GM12878 (cell line): ENCODE measurements around the gene UBE2I. TPM values are rescaled to one million over a fixed set of nuclear protein-coding genes. Genes with fewer than 3 reads are reported as not detected.

ENCODE experiments used
- ATAC-seq: fragments of 200-7000 bp; cut with Tn5 transposase; 3 replicates; pipeline ENCODE4 v1.9.1; 2020; ENCODE audit warnings: mild to moderate bottlenecking, moderate library complexity
- BruUV-seq: library from RNA; stranded (reverse); fragments of 400-500 nt; replicated peaks from 2 replicates; lab custom pipeline; 2021; lab: Mats Ljungman, UMichigan
- CTCF ChIA-PET: fragments of 300-600 bp; sonication (Branson Sonifier 250); formaldehyde crosslinking; extraction: SDS; loops from one replicate; lab custom pipeline; 2021; ENCODE audit warnings: inconsistent platforms; lab: Yijun Ruan, JAX
- POLR2A ChIA-PET: fragments of 350-600 bp; formaldehyde crosslinking; extraction: SDS; loops from one replicate; lab custom pipeline; 2021; ENCODE audit warnings: inconsistent platforms; lab: Charles Lee
- RAD21 ChIA-PET: fragments of 300-600 bp; sonication (Branson Sonifier 250); formaldehyde crosslinking; loops from one replicate; lab custom pipeline; 2023; ENCODE audit warnings: antibody characterized with exemption; ENCODE audit not compliant: unreplicated experiment; lab: Charles Lee
- SMC1A ChIA-PET: fragments of 300-600 bp; sonication (Branson Sonifier 250); formaldehyde crosslinking; loops from one replicate; lab custom pipeline; 2023; ENCODE audit not compliant: unreplicated experiment, uncharacterized antibody; lab: Charles Lee
- DNase-seq: peaks from one replicate; pipeline ENCODE4 v3.0.0-alpha.2; 2011; ENCODE audit warnings: low read depth, low spot score
- FAIRE-seq: peaks from 3 replicates; lab custom pipeline; 2011; peaks lifted over from hg19 to GRCh38; lab: Jason Lieb, UNC
- H2AFZ ChIP-seq: 2 replicates; pipeline ENCODE4 v1.6.0; 2011; ENCODE audit warnings: low read depth, low read length, control low read depth; ENCODE audit not compliant: control insufficient read depth
- H3K27ac ChIP-seq: 2 replicates; pipeline ENCODE4 v1.5.1; 2011; ENCODE audit warnings: control low read depth; ENCODE audit not compliant: control insufficient read depth, insufficient read depth
- H3K27me3 ChIP-seq, 2 experiments: replicated peaks in 1 of 2; 2 replicates each; pipeline versions ENCODE4 v1.6.0 to v1.6.1; 2011; ENCODE audit warnings: low read length in 1 of 2; ENCODE audit not compliant: control insufficient read depth in 2 of 2, insufficient read depth in 2 of 2
- H3K36me3 ChIP-seq, 2 experiments: 2 replicates each; pipeline ENCODE4 v1.5.1; 2011; ENCODE audit warnings: low read length in 1 of 2; ENCODE audit not compliant: control insufficient read depth in 2 of 2, insufficient read depth in 2 of 2
- H3K4me1 ChIP-seq: 2 replicates; pipeline ENCODE4 v1.6.1; 2011; ENCODE audit warnings: mild to moderate bottlenecking, low read length, moderate library complexity, mixed read lengths; ENCODE audit not compliant: control insufficient read depth, insufficient read depth
- H3K4me2 ChIP-seq: 2 replicates; pipeline ENCODE4 v1.6.0; 2011; ENCODE audit warnings: control low read depth; ENCODE audit not compliant: control insufficient read depth, insufficient read depth
- H3K4me3 ChIP-seq: fragments of 200-600 bp; sonication (generic); 2 replicates; pipeline ENCODE4 v1.5.1; 2016
- H3K79me2 ChIP-seq: 2 replicates; pipeline ENCODE4 v1.6.0; 2011; ENCODE audit warnings: low read length; ENCODE audit not compliant: control insufficient read depth, insufficient read depth
- H3K9ac ChIP-seq: 2 replicates; pipeline ENCODE4 v1.8.0; 2011; ENCODE audit warnings: low read length, control low read depth, mixed read lengths; ENCODE audit not compliant: control insufficient read depth, insufficient read depth
- H3K9me3 ChIP-seq: replicated peaks from 3 replicates; pipeline ENCODE4 v1.5.1; 2011; ENCODE audit warnings: mild to moderate bottlenecking, low read length; ENCODE audit not compliant: control insufficient read depth, insufficient read depth
- H4K20me1 ChIP-seq: 2 replicates; pipeline ENCODE4 v1.6.0; 2011; ENCODE audit not compliant: control insufficient read depth, insufficient read depth
- BRCA1 ChIP-seq: IDR thresholded peaks from 2 replicates; pipeline ENCODE4 v1.6.1; 2011; ENCODE audit warnings: low read depth, low read length, improper control_type of control experiment
- ETV6 ChIP-seq, 2 experiments: fragments of 450-650 bp in 1 of 2; IDR thresholded peaks in 1 of 2; conservative IDR thresholded peaks in 1 of 2; 2 replicates each; pipeline ENCODE4 v1.6.1; 2014; ENCODE audit warnings: antibody characterized with exemption in 1 of 2, borderline replicate concordance in 1 of 2, low read depth in 1 of 2, mild to moderate bottlenecking in 1 of 2, moderate library complexity in 1 of 2
- FOXM1 ChIP-seq: IDR thresholded peaks from 2 replicates; pipeline ENCODE4 v1.6.1; 2012; ENCODE audit warnings: low read depth, mild to moderate bottlenecking, inconsistent platforms, low read length, moderate library complexity
- MEF2B ChIP-seq: fragments of 450-650 bp; IDR thresholded peaks from 2 replicates; pipeline ENCODE4 v1.6.1; 2018; ENCODE audit warnings: mild to moderate bottlenecking, moderate library complexity; ENCODE audit not compliant: partially characterized antibody, poor library complexity, severe bottlenecking
- POLR2A ChIP-seq: IDR thresholded peaks from 2 replicates; pipeline ENCODE4 v1.6.1; 2011; ENCODE audit warnings: low read depth, mild to moderate bottlenecking, low read length
- RAD51 ChIP-seq: fragments of 450-650 bp; IDR thresholded peaks from 2 replicates; pipeline ENCODE4 v1.6.1; 2016; ENCODE audit warnings: moderate library complexity, mild to moderate bottlenecking, inconsistent platforms
- SP1 ChIP-seq: IDR thresholded peaks from one replicate; pipeline ENCODE4 v1.6.1; 2011; ENCODE audit warnings: low read depth, low read length
- WRNIP1 ChIP-seq: IDR thresholded peaks from 2 replicates; pipeline ENCODE4 v1.6.1; 2011; ENCODE audit warnings: low read depth, low read length, improper control_type of control experiment, borderline replicate concordance
- ZNF384 ChIP-seq: IDR thresholded peaks from 2 replicates; pipeline ENCODE4 v1.6.1; 2012; ENCODE audit warnings: low read depth, mild to moderate bottlenecking, low read length, improper control_type of control experiment, borderline replicate concordance
- WGBS: methylation state at CpG from one replicate; pipeline ENCODE4 v1.1.6; 2016; ENCODE audit warnings: low lambda C conversion rate; ENCODE audit not compliant: insufficient replicate concordance, insufficient coverage; ENCODE audit errors: missing lambda C conversion rate; 5-methylcytosine and 5-hydroxymethylcytosine counted together
- in situ Hi-C: fragments of 300-500 bp; cut with MboI; formaldehyde crosslinking; loops from 9 replicates; pipeline ENCODE4 v1.14.3; 2018; ENCODE audit warnings: mixed read lengths
- intact Hi-C: fragments of 100-400 bp; cut with micrococcal nuclease; formaldehyde crosslinking; loops from one replicate; pipeline ENCODE4 v1.14.2; 2022; ENCODE audit not compliant: unreplicated experiment
- polyA plus RNA-seq, 11 experiments: library from polyadenylated mRNA; depleted of rRNA in 4 of 11; unstranded in 6 of 11; stranded (reverse) in 5 of 11; fragments of >200 nt; fragmentation: Nextera tagmentation in 4 of 11; fragmentation: Illumina TruSeq in 1 of 11; extraction: Ambion mirVana in 4 of 11; extraction: Trizol in 1 of 11; gene quantifications; 1 replicate in 1 of 11; 2 replicates in 10 of 11; pipeline versions ENCODE4 v1.2.1 to v1.2.3, GENCODE V29; 2011 to 2016; ENCODE audit warnings: inconsistent platforms in 2 of 11, missing spikeins in 2 of 11, low read depth in 1 of 11
- total RNA-seq, 4 experiments: library from RNA; depleted of rRNA in 3 of 4; stranded (reverse); fragments of >200 nt in 3 of 4; fragmentation: Illumina TruSeq in 1 of 4; extraction: Trizol in 1 of 4; gene quantifications; 2 replicates each; pipeline versions ENCODE4 v1.2.1 to v1.2.3, GENCODE V29; 2013 to 2021
- TF ChIP-seq, protein P1 (sequence below): IDR thresholded peaks from 2 replicates; pipeline ENCODE4 v1.6.1; 2011; ENCODE audit warnings: low read depth, low read length, improper control_type of control experiment, borderline replicate concordance
- TF ChIP-seq, protein P2 (sequence below): IDR thresholded peaks from 2 replicates; pipeline ENCODE4 v1.6.1; 2011; ENCODE audit warnings: mild to moderate bottlenecking, low read depth, low read length, moderate library complexity; ENCODE audit not compliant: insufficient replicate concordance
- TF ChIP-seq, protein P3 (sequence below): fragments of 450-650 bp; conservative IDR thresholded peaks from 2 replicates; pipeline ENCODE4 v1.6.1; 2017; ENCODE audit warnings: mild to moderate bottlenecking, moderate library complexity

UBE2I gene
- total and polyA plus RNA-seq, 10 of the 15 experiments (the other 5 are each of a cell fraction or from before 2014, with no cell fraction given), result 47.5 to 243 (median 194) TPM

DNA sequence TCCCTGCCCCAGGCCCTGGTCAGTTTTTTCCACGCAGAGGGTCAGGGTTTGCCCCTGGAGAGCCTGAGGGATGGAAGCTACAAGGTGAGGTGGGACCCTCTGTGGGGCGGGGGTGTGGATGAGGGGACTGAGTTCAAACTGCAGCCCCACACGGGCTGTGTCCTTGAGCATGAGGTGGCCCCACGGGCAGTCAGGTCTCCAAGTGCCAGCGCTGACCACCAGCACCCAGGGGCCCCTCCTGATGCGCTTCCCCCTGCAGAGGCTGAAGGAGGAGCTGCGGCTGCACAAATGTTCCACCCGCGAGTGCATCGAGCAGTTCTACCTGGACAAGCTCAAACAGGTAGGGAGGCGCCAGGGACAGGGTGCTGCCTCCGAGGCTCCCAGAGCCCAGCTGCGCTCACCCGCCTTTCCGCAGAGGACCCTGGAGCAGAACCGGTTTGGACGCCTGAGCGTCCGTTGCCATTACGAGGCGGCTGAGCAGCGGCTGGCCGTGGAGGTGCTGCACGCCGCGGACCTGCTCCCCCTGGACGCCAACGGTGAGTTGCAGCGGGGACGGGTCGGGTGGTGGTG lies 37.9 kb downstream of the UBE2I start:
- FAIRE-seq (no peak), DNase-seq (no peak), ATAC-seq (no peak)
- peak; percentile 24; the same call in 1 of the 2 replicates for TF ChIP-seq POLR2A
- TF ChIP-seq BRCA1, result no peak
- BruUV-seq, result no TSS peak
- H3K9ac ChIP-seq, result no peak overlapping the region
- H4K20me1 ChIP-seq, result no peaks in the 10 kb centered on the region
- no peaks in the 10 kb centered on the region for H3K27me3 ChIP-seq
- WGBS, result 88% methylated on average over 17 of the region's 31 CpGs
- H3K9me3 ChIP-seq, result no peaks in the 10 kb centered on the region
- peaks cover 0 to 6% of the 10 kb centered on the region in 2 experiments; a peak in 3 of 4 replicates for H3K36me3 ChIP-seq
- ChIA-PET SMC1A (no interaction called here), CTCF (no interaction called here), RAD21 (no interaction called here), POLR2A (no interaction called here)
- H2AFZ ChIP-seq, result no peak overlapping the region
- in situ Hi-C loops, result no loop called here
- H3K4me3 ChIP-seq, result no peak overlapping the region
- H3K27ac ChIP-seq, result no peak overlapping the region
- H3K79me2 ChIP-seq, result peaks cover 20% of the 10 kb centered on the region
- H3K4me1 ChIP-seq, result peaks cover 15% of the 10 kb centered on the region
- intact Hi-C loops, result no loop called here
- H3K4me2 ChIP-seq, result no peak overlapping the region

DNA sequence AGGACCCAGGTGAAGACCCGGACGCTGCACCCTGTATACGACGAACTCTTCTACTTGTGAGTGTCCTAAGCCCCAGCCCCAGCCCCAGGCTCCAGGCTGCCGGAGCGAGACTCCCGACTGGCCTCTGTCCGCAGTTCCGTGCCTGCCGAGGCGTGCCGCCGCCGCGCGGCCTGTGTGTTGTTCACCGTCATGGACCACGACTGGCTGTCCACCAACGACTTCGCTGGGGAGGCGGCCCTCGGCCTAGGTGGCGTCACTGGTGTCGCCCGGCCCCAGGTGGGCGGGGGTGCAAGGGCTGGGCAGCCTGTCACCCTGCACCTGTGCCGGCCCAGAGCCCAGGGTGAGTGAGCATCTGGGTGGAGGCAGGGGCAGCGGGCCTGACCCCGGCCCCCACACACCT lies 38.5 kb downstream of the UBE2I start:
- DNase-seq, result no peak
- H3K79me2 ChIP-seq, result peaks cover 24% of the 10 kb centered on the region
- WGBS, result 93% methylated on average over 29 of the region's 29 CpGs
- H3K4me3 ChIP-seq, result no peak overlapping the region
- RAD21 ChIA-PET, result no interaction called here
- no TSS peak for BruUV-seq
- SMC1A ChIA-PET, result no interaction called here
- in situ Hi-C loops, result no loop called here
- H3K9ac ChIP-seq, result no peak overlapping the region
- intact Hi-C loops, result no loop called here
- peaks cover 11% of the 10 kb centered on the region for H3K4me1 ChIP-seq
- no peak for FAIRE-seq
- CTCF ChIA-PET, result no interaction called here
- no peak overlapping the region for H2AFZ ChIP-seq
- no peaks in the 10 kb centered on the region for H3K27me3 ChIP-seq
- no peak overlapping the region for H3K4me2 ChIP-seq
- H4K20me1 ChIP-seq, result no peaks in the 10 kb centered on the region
- no peak for ATAC-seq
- no peaks in the 10 kb centered on the region for H3K9me3 ChIP-seq
- H3K36me3 ChIP-seq, result peaks cover 0 to 6% of the 10 kb centered on the region in 2 experiments; a peak in 3 of 4 replicates
- POLR2A ChIA-PET, result no interaction called here
- no peak overlapping the region for H3K27ac ChIP-seq
- no peak for TF ChIP-seq ETV6 (conservative IDR thresholded peaks at IDR 0.05 in 1 of 2, IDR thresholded peaks at IDR 0.05 in 1 of 2; ENCODE audit: borderline replicate concordance in 1 of 2, low read depth in 1 of 2)
- no peak for TF ChIP-seq SP1
- no peak for TF ChIP-seq RAD51
- no peak for TF ChIP-seq FOXM1
- TF ChIP-seq, protein P1, sequence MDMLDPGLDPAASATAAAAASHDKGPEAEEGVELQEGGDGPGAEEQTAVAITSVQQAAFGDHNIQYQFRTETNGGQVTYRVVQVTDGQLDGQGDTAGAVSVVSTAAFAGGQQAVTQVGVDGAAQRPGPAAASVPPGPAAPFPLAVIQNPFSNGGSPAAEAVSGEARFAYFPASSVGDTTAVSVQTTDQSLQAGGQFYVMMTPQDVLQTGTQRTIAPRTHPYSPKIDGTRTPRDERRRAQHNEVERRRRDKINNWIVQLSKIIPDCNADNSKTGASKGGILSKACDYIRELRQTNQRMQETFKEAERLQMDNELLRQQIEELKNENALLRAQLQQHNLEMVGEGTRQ, result no peak
- TF ChIP-seq MEF2B, result no peak
- TF ChIP-seq, protein P2, sequence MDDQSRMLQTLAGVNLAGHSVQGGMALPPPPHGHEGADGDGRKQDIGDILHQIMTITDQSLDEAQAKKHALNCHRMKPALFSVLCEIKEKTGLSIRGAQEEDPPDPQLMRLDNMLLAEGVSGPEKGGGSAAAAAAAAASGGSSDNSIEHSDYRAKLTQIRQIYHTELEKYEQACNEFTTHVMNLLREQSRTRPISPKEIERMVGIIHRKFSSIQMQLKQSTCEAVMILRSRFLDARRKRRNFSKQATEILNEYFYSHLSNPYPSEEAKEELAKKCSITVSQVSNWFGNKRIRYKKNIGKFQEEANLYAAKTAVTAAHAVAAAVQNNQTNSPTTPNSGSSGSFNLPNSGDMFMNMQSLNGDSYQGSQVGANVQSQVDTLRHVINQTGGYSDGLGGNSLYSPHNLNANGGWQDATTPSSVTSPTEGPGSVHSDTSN, result no peak
- no peak for TF ChIP-seq ZNF384
- TF ChIP-seq, protein P3, sequence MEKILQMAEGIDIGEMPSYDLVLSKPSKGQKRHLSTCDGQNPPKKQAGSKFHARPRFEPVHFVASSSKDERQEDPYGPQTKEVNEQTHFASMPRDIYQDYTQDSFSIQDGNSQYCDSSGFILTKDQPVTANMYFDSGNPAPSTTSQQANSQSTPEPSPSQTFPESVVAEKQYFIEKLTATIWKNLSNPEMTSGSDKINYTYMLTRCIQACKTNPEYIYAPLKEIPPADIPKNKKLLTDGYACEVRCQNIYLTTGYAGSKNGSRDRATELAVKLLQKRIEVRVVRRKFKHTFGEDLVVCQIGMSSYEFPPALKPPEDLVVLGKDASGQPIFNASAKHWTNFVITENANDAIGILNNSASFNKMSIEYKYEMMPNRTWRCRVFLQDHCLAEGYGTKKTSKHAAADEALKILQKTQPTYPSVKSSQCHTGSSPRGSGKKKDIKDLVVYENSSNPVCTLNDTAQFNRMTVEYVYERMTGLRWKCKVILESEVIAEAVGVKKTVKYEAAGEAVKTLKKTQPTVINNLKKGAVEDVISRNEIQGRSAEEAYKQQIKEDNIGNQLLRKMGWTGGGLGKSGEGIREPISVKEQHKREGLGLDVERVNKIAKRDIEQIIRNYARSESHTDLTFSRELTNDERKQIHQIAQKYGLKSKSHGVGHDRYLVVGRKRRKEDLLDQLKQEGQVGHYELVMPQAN, result no peak
- no peak for TF ChIP-seq WRNIP1
